ENCODE results near the gene ANKMY1. TPM values are rescaled to one million over a fixed set of nuclear protein-coding genes. Genes with fewer than 3 reads are reported as not detected.

Gene ANKMY1
- total RNA-seq, 1 donor, result 11.2 TPM

GRCh38 chr2:240582781-240583180 lies 25.0 kb upstream of the ANKMY1 start:
- Histone ChIP-seq H3K9me3 (ENCODE audit: low read depth, low read length) (no peaks in the 10 kb centered on the region), H3K36me3 (ENCODE audit: insufficient read depth, low read length) (peaks cover 4% of the 10 kb centered on the region)

GRCh38 chr2:240581811-240582210 lies 24.0 kb upstream of the ANKMY1 start:
- Histone ChIP-seq H4K20me1 (ENCODE audit: insufficient read depth, low read length) (peaks cover 40% of the 10 kb centered on the region), H2AFZ (ENCODE audit: low read length) (no peak overlapping the region), H3K27ac (ENCODE audit: low read depth, low read length) (no peak overlapping the region), H3K9me3 (ENCODE audit: low read depth, low read length) (no peaks in the 10 kb centered on the region), H3K36me3 (ENCODE audit: insufficient read depth, low read length) (peaks cover 4% of the 10 kb centered on the region), H3K27me3 (ENCODE audit: insufficient read depth, low read length) (no peaks in the 10 kb centered on the region), H3K4me2 (ENCODE audit: insufficient read depth, low read length) (no peak overlapping the region), H3K4me1 (ENCODE audit: insufficient read depth, low read length) (peaks cover 26% of the 10 kb centered on the region), H3K4me3 (ENCODE audit: insufficient read depth, low read length) (no peak overlapping the region), H3K79me2 (ENCODE audit: insufficient read depth, low read length) (peaks cover 69% of the 10 kb centered on the region)
- no peak for TF ChIP-seq CTCF (IDR thresholded peaks at IDR 0.05; ENCODE audit: extremely low read depth, low read depth, low read length)
- DNase-seq (ENCODE audit: insufficient read length, low spot score, missing footprints), result no peak

More at GRCh38 chr2:240582781-240583180, 25.0 kb upstream of the ANKMY1 start:
- DNase-seq (ENCODE audit: insufficient read length, low spot score, missing footprints), result no peak
- H3K4me3 ChIP-seq (ENCODE audit: insufficient read depth, low read length), result no peak overlapping the region
- H3K27me3 ChIP-seq (ENCODE audit: insufficient read depth, low read length), result no peaks in the 10 kb centered on the region
- H3K79me2 ChIP-seq (ENCODE audit: insufficient read depth, low read length), result peaks cover 79% of the 10 kb centered on the region
- peaks cover 32% of the 10 kb centered on the region for H3K4me1 ChIP-seq (ENCODE audit: insufficient read depth, low read length)
- no peak overlapping the region for H3K27ac ChIP-seq (ENCODE audit: low read depth, low read length)
- no peak for TF ChIP-seq CTCF (IDR thresholded peaks at IDR 0.05; ENCODE audit: extremely low read depth, low read depth, low read length)
- no peak overlapping the region for H3K4me2 ChIP-seq (ENCODE audit: insufficient read depth, low read length)
- no peak overlapping the region for H2AFZ ChIP-seq (ENCODE audit: low read length)
- H4K20me1 ChIP-seq (ENCODE audit: insufficient read depth, low read length), result peaks cover 43% of the 10 kb centered on the region

- no peaks in the 10 kb centered on the region for H3K27me3 ChIP-seq (ENCODE audit: insufficient read depth, low read length)
- peak overlapping the region; percentile 69 for H3K4me2 ChIP-seq (ENCODE audit: insufficient read depth, low read length)
- no peaks in the 10 kb centered on the region for H3K9me3 ChIP-seq (ENCODE audit: low read depth, low read length)
- H3K27ac ChIP-seq (ENCODE audit: low read depth, low read length), result peak overlapping the region; percentile 79
- peak overlapping the region; percentile 54 for H3K4me3 ChIP-seq (ENCODE audit: insufficient read depth, low read length)
- peaks cover 57% of the 10 kb centered on the region for H3K79me2 ChIP-seq (ENCODE audit: insufficient read depth, low read length)
- peaks cover 17% of the 10 kb centered on the region for H3K4me1 ChIP-seq (ENCODE audit: insufficient read depth, low read length)
- TF ChIP-seq CTCF (IDR thresholded peaks at IDR 0.05; ENCODE audit: extremely low read depth, low read depth, low read length), result no peak
- no peak overlapping the region for H2AFZ ChIP-seq (ENCODE audit: low read length)
- peak; percentile 98 for DNase-seq (ENCODE audit: insufficient read length, low spot score, missing footprints)
- peaks cover 37% of the 10 kb centered on the region for H4K20me1 ChIP-seq (ENCODE audit: insufficient read depth, low read length)
- H3K36me3 ChIP-seq (ENCODE audit: insufficient read depth, low read length), result peaks cover 4% of the 10 kb centered on the region
Measured at GRCh38 chr2:240579771-240580614, 22.2 kb upstream of the ANKMY1 start.

GRCh38 chr2:240579071-240579762 lies 21.4 kb upstream of the ANKMY1 start:
- Histone ChIP-seq H3K36me3 (ENCODE audit: insufficient read depth, low read length) (peaks cover 4% of the 10 kb centered on the region), H3K27ac (ENCODE audit: low read depth, low read length) (peak overlapping the region; percentile 79), H4K20me1 (ENCODE audit: insufficient read depth, low read length) (peaks cover 31% of the 10 kb centered on the region), H3K4me1 (ENCODE audit: insufficient read depth, low read length) (peaks cover 11% of the 10 kb centered on the region), H3K4me3 (ENCODE audit: insufficient read depth, low read length) (no peak overlapping the region), H3K27me3 (ENCODE audit: insufficient read depth, low read length) (no peaks in the 10 kb centered on the region), H3K4me2 (ENCODE audit: insufficient read depth, low read length) (no peak overlapping the region), H2AFZ (ENCODE audit: low read length) (no peak overlapping the region), H3K9me3 (ENCODE audit: low read depth, low read length) (no peaks in the 10 kb centered on the region), H3K79me2 (ENCODE audit: insufficient read depth, low read length) (peaks cover 50% of the 10 kb centered on the region)
- no peak for TF ChIP-seq CTCF (IDR thresholded peaks at IDR 0.05; ENCODE audit: extremely low read depth, low read depth, low read length)
- no peak for DNase-seq (ENCODE audit: insufficient read length, low spot score, missing footprints)
